HEK293 (cell line): ENCODE measurements around the gene CD164.

ENCODE experiments used
- CTCF ChIA-PET: fragments of 350-600 bp; formaldehyde crosslinking; extraction: SDS; loops from one replicate; lab custom pipeline; 2021; ENCODE audit warnings: antibody characterized with exemption; lab: Yijun Ruan, JAX
- POLR2A ChIA-PET: fragments of 300-600 bp; formaldehyde crosslinking; extraction: SDS; loops from one replicate; lab custom pipeline; 2020; ENCODE audit warnings: antibody characterized with exemption, inconsistent platforms; lab: Yijun Ruan, JAX
- H3K27ac ChIP-seq: fragments of 200-500 bp; sonication (Bioruptor generic); 2 replicates; pipeline ENCODE4 v1.5.1; 2014; ENCODE audit warnings: low read depth, low read length, control low read depth, inconsistent platforms; ENCODE audit errors: extremely low read depth
- H3K36me3 ChIP-seq, 2 experiments: fragments of 200-500 bp in 1 of 2; sonication (Bioruptor generic) in 1 of 2; 1 replicate in 1 of 2; 2 replicates in 1 of 2; pipeline ENCODE4 v1.5.1; 2014 to 2017; ENCODE audit warnings: inconsistent platforms in 2 of 2, low read length in 2 of 2; ENCODE audit not compliant: control insufficient read depth in 2 of 2, insufficient read depth in 1 of 2
- H3K4me1 ChIP-seq: fragments of 200-500 bp; sonication (Bioruptor generic); 2 replicates; pipeline ENCODE4 v1.5.1; 2014; ENCODE audit warnings: mild to moderate bottlenecking, low read length, inconsistent platforms; ENCODE audit not compliant: control insufficient read depth, insufficient read depth
- H3K4me3 ChIP-seq: 2 replicates; pipeline ENCODE4 v1.5.1; 2011; ENCODE audit warnings: low read depth, mild to moderate bottlenecking, control low read depth, low read length, moderate library complexity
- H3K9me3 ChIP-seq: fragments of 200-500 bp; sonication (Bioruptor generic); 2 replicates; pipeline ENCODE4 v1.5.1; 2014; ENCODE audit warnings: low read depth, low read length, inconsistent platforms; ENCODE audit not compliant: control insufficient read depth, insufficient read depth
- KLF17 ChIP-seq: fragments of 450-650 bp; formaldehyde crosslinking; IDR thresholded peaks from 2 replicates; pipeline ENCODE4 v1.5.1; 2016; ENCODE audit warnings: missing biosample characterization, missing genetic modification characterization
- ZBTB10 ChIP-seq: fragments of 450-650 bp; formaldehyde crosslinking; IDR thresholded peaks from 2 replicates; pipeline ENCODE4 v1.5.1; 2016; ENCODE audit warnings: missing biosample characterization, missing genetic modification characterization
- ZFP69B ChIP-seq: fragments of 450-650 bp; formaldehyde crosslinking; IDR thresholded peaks from 2 replicates; pipeline ENCODE4 v1.5.1; 2016; ENCODE audit warnings: missing biosample characterization, missing genetic modification characterization
- ZNF133 ChIP-seq: fragments of 450-650 bp; formaldehyde crosslinking; IDR thresholded peaks from 2 replicates; pipeline ENCODE4 v1.5.1; 2016; ENCODE audit warnings: missing biosample characterization, missing genetic modification characterization
- ZNF169 ChIP-seq: fragments of 450-650 bp; formaldehyde crosslinking; IDR thresholded peaks from 2 replicates; pipeline ENCODE4 v1.5.1; 2016; ENCODE audit warnings: missing biosample characterization, missing genetic modification characterization
- ZNF18 ChIP-seq: fragments of 450-650 bp; formaldehyde crosslinking; IDR thresholded peaks from 2 replicates; pipeline ENCODE4 v1.5.1; 2016; ENCODE audit warnings: missing biosample characterization, missing genetic modification characterization
- ZNF202 ChIP-seq: fragments of 450-650 bp; formaldehyde crosslinking; IDR thresholded peaks from 2 replicates; pipeline ENCODE4 v1.5.1; 2016; ENCODE audit warnings: missing biosample characterization, missing genetic modification characterization, borderline replicate concordance
- ZNF416 ChIP-seq: fragments of 450-650 bp; formaldehyde crosslinking; IDR thresholded peaks from 2 replicates; pipeline ENCODE4 v1.5.1; 2016; ENCODE audit warnings: missing biosample characterization, missing genetic modification characterization
- ZNF488 ChIP-seq: fragments of 450-650 bp; formaldehyde crosslinking; IDR thresholded peaks from 2 replicates; pipeline ENCODE4 v1.5.1; 2016; ENCODE audit warnings: missing biosample characterization, missing genetic modification characterization
- ZNF518A ChIP-seq: fragments of 450-650 bp; formaldehyde crosslinking; conservative IDR thresholded peaks from 2 replicates; pipeline ENCODE4 v1.5.1; 2016; ENCODE audit warnings: low read depth, missing biosample characterization, missing genetic modification characterization
- ZNF561 ChIP-seq: fragments of 450-650 bp; IDR thresholded peaks from 2 replicates; pipeline ENCODE4 v1.5.1; 2018; ENCODE audit warnings: missing biosample characterization, missing genetic modification characterization, borderline replicate concordance
- ZNF658 ChIP-seq: fragments of 450-650 bp; formaldehyde crosslinking; IDR thresholded peaks from 2 replicates; pipeline ENCODE4; 2016; ENCODE audit warnings: missing biosample characterization, missing genetic modification characterization
- ZNF792 ChIP-seq: fragments of 450-650 bp; formaldehyde crosslinking; IDR thresholded peaks from 2 replicates; pipeline ENCODE4 v1.5.1; 2016; ENCODE audit warnings: missing biosample characterization, missing genetic modification characterization
- ZSCAN16 ChIP-seq: fragments of 450-650 bp; formaldehyde crosslinking; IDR thresholded peaks from 2 replicates; pipeline ENCODE4 v1.5.1; 2016; ENCODE audit warnings: missing biosample characterization, missing genetic modification characterization
- ZSCAN18 ChIP-seq: fragments of 450-650 bp; formaldehyde crosslinking; IDR thresholded peaks from 2 replicates; pipeline ENCODE4 v1.5.1; 2016; ENCODE audit warnings: missing biosample characterization, missing genetic modification characterization

Gene CD164

GRCh38 chr6:109358204-109358603 is 24.1 kb downstream of the CD164 start:
- Histone ChIP-seq H3K36me3 (peaks cover 5 to 84% of the 10 kb centered on the region in 2 experiments; a peak in 2 of 3 replicates), H3K27ac (no peak overlapping the region), H3K4me3 (no peak overlapping the region), H3K4me1 (no peaks in the 10 kb centered on the region), H3K9me3 (no peaks in the 10 kb centered on the region)
- CTCF ChIA-PET, result no interaction called here
- POLR2A ChIA-PET, result no interaction called here
- TF ChIP-seq ZSCAN16 (tag by site-specific recombination), result no peak
- no peak for TF ChIP-seq ZNF792 (tag by site-specific recombination)
- TF ChIP-seq ZNF133 (tag by site-specific recombination), result no peak
- TF ChIP-seq ZNF561 (tag by site-specific recombination), result no peak
- TF ChIP-seq ZNF202 (tag by site-specific recombination), result no peak
- TF ChIP-seq ZBTB10 (tag by site-specific recombination), result no peak
- no peak for TF ChIP-seq ZNF169 (tag by site-specific recombination)
- TF ChIP-seq KLF17 (tag by site-specific recombination), result no peak
- TF ChIP-seq ZNF416 (tag by site-specific recombination), result no peak
- no peak for TF ChIP-seq ZNF518A (tag by site-specific recombination)
- no peak for TF ChIP-seq ZFP69B (tag by site-specific recombination)
- no peak for TF ChIP-seq ZSCAN18
- no peak for TF ChIP-seq ZNF18 (tag by site-specific recombination)
- TF ChIP-seq ZNF488, result no peak
- no peak for TF ChIP-seq ZNF658
- TF ChIP-seq, all 188 proteins: peak for 0
